ENCODE data around the gene SMIM10L2A.
"Not testable (repeated sequence)": the region's sequence is repeated elsewhere in the genome, so short reads cannot be mapped to it uniquely, and the experiment has no call there.

The SMIM10L2A gene

DNA sequence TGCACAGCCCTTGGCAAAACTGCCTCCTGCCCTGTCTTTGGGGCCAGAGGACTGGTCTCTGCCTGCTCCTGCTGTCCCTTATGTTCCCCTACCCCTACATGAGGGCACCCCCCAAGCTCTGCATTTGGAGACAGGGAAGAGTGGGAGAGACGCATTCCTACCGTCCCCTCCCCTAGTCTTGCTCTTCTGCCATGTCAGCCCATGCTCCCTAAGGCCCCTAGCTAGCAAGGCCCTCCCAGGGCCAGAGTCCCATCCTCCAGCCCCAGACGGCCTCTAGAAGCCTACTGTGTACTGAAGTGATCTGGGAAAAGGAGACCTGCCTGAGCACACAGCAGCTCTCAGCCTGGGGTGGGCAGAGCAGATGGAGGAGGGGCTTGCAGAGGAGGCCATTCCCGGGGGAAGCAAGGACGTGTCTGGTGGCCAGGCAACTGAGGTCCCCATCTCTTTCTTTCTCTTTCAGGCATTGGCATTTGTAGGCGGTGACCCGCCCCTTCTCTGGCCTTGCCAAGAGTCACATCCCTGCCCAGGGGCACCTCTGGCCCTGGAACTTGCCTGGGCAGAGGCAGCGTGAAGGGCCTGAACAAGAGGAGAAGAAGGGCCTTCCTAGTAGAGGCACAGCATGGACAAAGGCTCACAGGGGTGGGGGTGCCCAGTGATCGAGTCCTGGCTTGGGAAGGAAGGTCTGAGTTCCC lies 1.6 kb downstream of the SMIM10L2A start:
- DNase-seq: not testable (repeated sequence)

DNA sequence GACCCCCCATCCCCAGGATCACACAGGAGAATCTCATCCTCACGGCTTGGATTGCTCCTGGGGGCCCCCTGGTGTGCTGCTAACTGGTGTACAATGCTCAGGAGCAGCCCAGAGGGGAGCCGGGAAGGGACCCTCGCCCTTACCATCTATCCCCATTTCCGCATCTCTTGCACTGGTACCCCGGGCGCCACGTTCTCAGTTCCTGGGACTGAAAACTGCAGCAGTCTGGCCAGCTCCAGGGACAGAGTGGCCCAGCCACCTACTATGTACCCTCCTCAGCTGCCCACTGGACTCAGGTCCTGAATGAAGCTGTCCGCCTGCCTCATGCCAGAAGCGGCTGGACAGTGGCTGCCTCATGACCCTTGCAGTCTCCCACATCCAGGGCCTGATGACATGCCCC lies 2.7 kb downstream of the SMIM10L2A start:
- DNase-seq: no peak

DNA sequence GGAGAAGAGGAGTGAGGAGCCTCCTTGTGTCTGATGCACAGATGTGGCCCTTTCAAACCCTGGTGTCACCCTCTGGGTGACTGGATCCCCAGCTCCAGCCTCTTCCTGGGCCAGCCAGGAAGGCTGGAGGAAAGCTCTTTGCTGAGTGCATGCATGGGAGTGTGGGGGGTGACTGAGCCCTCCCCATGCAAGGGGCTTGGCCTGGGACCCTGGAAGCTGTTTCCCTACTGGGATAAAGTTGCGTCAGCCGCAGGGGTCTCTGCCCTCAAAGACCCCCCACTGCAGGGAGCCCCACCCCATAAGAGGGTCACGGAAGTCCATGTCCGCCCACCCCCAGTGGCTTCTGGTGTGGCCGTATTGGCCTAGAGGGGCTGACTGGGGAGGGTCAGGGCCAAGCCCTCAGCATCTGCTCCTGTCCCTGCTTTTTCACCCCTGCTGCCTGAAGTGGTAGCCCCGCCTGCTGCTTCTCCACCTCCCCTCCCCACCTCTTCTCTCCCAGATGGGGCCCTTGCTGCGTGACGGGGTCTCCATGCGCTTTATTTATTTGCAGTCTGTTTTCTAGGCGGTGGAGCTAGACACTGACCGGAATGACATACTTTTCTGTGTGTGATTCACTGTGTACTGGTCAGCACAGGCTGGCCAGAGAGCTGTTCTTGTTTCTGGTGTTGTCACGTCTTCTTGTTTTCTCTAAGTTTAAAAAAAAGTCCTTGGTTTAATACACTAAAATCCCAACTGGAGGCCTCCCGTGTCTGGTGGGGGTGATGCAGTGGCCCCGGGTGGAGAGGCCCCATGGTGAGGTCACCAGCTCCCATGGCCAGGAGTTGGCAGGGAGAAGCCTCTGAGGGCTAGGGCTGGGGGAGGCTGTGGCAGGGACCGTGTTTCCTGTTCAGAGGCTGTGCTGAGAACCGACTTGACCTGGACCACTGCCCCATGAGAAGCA lies 3.6 kb downstream of the SMIM10L2A start:
- no peak for DNase-seq

DNA sequence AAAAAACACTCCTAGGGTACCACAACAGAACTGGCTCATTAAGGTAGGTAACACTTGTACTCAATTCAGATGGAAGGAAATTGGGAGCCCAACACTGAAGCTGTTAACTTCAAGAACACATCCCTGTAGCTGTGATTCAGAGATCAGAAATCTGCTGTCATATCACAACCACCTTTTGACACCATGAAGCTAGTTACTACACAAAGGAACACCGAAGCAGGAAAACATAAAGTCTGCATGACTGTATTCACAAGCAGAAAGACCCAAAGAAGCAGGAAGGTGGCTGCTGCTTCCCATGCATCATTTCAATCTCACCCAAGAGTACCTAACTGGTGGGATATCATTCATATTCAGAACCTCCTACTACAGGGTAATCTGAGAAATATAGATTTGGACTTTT lies 7.7 kb downstream of the SMIM10L2A start:
- DNase-seq: no peak

DNA sequence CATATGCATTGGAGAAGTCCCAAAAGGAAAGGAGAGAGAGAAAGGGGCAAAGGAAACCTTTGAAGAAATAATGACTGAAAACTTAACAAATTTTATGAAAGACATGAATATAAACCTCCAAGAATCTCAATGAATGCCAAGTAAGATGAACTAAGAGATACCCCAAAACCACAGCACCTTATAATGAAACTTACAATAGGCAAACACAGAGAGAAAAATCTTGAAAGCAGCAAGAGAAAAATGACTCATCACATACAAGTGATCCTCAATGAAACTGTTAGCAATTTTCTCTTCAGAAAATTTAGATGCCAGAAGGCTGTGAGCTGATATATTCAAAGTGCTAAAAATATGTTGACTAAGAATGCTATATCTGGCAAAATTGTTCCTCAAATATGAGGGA lies 10.1 kb downstream of the SMIM10L2A start:
- no peak for DNase-seq

DNA sequence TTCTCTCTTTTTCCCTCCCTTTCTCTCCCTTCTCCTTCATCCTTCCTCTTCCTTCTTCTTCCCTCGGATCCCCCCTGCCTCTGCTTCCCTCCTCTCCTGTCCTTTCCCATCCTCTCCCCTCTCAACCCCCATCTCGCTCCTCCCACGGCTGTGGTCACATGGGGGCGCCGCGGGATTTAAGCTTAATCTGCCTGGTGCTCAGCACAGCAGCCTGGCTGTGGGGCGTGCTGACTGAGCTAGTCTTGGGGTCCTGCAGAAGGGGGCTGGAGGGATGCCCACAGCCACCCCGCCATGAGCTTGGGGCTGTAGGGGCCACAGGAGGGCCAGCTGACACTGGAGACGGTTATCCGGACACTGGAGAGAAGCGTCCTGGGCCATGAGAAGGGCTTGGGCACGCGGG lies 10.7 kb downstream of the SMIM10L2A start:
- no peak for DNase-seq

DNA sequence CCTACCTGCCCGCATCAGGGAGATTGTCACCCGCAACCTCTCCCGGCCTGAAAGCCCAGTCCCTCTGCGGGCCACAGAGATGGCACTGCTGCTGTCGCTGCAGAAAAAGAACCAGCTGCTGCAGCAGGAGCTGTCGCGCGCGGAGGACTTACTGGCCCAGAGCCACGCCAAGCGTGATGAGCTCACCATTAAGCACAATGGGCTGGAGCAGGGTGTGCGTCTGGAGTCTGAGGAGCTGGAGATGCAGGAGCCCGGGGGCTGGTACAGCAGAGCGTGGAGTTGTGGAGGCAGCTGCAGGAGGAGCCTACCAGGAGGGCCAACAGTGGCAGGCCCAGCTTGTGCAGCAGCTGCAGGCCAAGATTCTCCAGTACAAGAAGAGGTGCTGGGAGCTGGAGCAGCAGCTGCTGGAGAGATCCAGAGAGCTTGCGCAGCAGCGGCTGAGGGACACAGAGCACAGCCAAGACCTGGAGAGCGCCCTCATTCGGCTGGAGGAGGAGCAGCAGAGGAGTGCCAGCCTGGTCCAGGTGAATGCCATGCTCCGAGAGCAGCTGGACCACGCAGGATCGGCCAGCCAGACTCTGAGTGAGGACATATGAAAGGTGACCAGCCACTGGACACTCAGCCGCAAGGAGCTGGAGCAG lies 11.3 kb downstream of the SMIM10L2A start:
- no peak for DNase-seq

DNA sequence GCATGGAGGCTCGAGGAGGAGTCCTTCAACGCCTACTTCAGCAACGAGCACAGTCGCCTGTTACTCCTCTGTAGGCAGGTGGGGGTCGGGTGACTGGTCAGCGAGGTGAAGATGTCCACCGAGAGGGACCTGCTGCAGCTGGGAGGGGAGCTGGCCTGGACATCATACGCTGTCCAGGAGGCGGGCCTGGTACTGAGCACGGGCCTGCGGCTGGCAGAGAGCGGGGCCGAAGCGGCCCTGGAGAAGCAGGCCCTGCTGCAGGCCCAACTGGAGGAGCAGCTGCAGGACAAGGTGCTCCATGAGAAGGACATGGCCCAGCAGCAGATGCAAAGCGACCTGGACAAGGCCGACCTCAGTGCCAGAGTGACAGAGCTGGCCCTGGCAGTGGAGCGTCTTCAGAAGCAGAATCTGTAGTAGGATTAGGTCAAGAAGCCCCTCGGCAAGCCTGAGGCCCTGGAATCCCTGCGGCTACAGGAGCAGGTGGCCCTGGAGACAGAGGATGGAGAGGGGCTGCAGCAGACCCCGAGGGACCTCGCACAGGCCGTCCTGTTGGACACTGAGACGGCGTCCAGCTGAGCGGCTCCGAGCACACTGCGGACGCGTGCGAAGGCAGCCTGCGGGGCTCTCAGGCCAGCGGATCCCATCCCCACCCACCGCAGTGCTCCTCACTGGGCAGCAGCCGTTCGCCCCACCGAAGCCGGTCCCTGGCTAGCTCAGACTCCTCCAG lies 11.9 kb downstream of the SMIM10L2A start:
- no peak for DNase-seq

DNA sequence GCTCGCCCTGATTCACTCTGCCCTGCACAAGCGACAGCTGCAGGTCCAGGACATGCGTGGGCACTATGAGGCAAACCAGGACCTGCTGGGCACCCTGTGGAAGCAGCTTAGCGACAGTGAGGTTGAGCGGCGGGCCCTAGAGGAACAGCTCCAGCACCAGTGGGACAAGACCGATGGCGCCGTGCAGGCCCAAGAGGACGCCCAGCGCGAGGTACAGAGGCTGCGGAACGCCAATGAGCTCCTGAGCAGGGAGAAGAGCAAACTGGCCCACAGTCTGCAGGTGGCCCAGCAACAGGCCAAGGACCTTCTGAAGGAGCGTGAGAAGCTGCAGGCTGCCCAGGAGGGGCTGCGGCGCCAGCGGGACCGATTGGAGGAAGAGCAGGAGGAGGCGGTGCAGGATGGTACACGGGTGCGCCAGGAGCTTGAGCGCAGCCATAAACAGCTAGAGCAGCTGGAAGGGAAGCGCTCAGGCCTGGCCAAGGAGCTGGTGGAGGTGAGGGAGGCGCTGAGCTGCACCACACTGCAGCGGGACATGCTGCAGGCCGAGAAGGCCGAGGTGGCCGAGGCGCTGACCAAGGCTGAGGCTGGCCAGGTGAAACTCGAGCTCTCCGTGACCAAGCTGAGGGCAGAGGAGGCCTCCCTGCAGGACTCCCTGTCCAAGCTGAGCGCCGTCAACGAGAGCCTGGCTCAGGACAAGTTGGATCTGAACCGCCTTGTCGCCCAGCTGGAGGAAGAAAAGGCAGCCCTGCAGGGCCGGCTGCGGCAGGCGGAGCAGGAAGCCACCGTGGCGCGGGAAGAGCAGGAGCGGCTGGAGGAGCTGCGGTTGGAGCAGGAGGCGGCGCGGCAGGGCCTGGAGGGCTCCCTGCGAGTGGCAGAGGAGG lies 12.8 kb downstream of the SMIM10L2A start:
- DNase-seq: no peak

DNA sequence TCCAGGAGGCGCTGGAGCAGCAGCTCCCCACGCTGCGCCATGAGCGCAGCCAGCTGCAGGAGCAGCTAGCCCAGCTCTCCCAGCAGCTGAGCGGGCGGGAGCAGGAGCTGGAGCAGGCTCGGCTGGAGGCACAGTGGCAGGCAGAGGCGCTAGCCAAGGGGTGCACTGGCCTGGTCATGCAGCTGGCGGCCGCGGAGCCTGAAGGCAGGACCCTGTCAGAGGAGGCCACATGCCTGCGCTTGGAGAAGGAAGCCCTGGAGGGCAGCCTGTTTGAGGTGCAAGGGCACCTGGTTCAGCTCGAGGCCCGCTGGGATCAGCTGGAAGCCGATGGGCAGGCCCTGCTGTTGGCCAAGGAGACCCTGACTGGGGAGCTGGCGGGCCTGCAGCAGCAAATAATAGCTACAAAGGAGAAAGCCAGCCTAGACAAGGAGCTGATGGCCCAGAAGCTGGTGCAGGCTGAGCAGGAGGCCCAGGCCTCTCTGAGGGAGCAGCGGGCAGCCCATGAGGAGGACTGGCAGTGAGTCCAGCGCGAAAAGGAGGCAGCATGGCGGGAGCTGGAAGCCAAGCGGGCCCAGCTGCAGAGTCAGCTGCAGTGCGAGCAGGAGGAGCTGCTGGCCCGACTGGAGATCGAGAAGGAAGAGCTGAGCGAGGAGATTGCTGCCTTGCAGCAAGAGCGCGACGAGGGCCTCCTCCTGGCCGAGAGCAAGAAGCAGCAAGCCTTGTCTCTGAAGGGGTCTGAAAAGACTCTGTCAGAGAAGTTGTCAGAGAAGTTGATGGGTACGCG lies 13.6 kb downstream of the SMIM10L2A start:
- DNase-seq: no peak

DNA sequence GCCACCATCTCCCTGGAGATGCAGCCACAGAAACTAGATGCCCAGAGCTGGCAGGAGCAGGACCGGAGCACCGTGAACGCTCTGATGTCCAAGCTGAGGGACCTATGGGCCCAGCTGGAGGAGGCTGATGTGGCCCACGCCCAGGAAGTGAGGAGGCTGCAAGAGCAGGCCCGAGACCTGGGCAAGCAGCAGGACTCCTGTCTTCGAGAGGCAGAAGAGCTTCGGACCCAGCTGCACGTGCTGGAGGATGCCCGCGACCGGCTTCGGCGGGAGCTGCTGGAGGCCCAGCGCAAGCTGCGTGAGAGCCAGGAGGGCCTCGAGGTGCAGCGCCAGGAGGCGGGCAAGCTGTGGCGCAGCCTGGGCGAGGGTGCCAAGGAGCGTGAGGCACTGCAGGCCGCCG lies 14.2 kb downstream of the SMIM10L2A start:
- no peak for DNase-seq

DNA sequence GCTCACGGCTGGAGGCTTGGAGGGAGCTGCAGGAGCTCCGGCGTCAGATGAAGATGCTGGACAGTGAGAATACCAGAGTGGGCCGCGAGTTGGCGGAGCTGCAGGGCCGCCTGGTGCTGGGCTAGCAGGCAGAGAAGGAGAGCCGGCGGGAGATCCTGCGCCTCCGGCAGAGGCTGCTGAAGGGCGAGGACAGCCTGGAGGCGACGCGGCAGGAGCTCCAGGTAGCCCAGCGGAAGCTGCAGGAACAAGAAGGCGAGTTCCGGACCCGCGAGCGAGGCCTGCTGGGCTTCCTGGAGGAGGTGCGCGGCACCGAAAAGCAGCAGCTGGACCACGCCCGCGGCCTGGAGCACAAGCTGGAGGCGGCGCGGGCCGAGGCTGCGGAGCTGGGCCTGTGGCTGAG lies 14.7 kb downstream of the SMIM10L2A start:
- no peak for DNase-seq

DNA sequence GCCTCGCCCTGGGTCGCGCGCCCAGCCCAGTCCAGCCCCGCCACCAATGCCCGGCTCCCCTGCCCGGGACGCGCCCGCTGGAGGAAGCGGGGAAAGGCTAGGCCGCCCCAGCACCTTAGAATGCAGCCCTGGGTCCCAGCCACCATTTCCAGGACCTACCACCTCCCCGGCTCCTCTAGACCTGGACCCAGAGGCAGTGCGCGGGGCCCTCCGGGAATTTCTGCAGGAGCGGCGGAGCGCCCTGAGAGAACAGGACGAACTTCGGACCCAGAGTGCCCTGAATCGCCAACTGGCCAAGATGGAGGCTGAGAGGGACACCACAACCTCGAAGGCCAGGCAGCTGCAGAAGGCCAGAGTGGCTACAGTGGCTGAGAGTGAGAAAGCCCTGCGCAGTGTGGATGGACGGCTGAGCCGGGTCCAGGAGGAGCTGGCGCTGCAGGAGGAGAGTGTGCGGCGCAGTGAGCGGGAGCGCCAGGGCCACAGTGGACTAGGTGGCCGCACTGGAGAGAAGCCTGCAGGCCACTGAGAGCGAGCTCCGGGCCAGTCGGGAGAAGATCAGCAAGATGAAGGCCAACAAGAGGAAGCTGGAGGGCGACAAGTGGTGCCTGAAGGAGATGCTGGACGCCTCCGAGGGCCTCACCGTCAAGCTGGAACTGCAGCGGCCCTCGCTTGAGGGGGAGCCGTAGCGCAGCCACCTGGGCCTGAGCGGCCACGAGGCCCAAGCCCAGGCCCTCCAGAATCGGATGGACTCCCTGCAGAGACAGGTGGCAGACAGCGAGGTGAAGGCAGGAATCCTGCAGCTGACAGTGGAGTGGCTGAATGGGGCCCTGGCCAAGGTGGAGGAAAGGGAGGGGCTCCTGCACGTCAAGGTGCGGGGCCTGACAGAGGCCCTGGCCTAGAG lies 15.5 kb downstream of the SMIM10L2A start:
- no peak for DNase-seq

DNA sequence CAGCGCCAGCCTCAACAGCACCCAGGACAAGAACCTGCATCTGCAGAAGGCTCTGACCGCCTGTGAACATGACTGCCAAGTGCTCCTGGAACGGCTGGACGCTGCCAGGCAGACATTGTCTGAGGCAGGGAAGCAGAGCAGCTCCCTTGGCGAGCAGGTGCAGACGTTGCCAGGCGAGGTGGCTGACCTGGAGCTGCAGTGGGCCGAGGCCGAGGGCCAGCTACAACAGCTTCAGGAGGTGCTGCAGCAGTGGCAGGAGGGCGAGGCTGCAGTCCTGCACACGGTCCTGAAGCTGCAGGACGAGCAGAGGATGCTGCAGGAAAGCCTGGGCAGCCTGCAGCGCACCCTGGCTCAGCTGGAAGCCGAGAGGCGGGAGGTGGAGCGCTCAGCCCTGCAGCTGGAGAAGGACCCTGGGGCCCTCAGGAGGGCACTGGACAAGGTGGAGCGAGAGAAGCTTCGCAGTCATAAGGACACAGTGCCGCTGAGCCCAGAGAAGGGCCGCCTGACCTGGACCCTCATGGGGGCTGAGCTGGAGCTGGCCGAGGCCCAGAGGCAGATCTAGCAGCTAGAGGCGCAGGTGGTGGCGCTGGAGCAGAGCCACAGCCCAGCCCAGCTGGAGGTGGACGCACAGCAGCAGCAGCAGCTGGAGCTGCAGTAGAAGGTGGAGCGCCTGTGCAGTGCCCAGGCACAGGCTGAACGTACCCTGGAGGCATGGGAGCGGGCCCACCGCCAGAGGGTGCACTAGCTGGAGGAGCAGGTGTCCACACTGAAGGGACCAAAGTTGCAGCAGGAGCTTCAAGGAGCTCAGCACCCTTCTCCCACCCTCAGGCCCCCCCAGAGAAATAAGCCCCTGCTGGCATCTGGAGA lies 16.4 kb downstream of the SMIM10L2A start:
- no peak for DNase-seq

DNA sequence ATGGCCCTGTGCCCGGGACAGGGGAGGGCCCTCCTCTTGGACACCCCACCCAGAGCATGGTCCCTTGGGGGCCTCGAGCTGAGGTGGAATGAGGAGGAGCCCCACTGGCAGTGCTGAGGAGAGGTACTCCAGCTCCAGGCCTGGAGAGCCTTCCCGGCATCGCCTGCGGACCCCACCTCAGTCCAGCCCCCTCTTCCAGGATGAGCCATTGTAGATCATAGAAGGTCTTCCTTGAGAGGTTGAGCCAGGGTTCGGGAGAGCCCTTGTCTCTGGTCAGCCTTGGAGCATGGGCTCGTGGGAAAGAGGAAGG lies 16.9 kb downstream of the SMIM10L2A start:
- DNase-seq: no peak

DNA sequence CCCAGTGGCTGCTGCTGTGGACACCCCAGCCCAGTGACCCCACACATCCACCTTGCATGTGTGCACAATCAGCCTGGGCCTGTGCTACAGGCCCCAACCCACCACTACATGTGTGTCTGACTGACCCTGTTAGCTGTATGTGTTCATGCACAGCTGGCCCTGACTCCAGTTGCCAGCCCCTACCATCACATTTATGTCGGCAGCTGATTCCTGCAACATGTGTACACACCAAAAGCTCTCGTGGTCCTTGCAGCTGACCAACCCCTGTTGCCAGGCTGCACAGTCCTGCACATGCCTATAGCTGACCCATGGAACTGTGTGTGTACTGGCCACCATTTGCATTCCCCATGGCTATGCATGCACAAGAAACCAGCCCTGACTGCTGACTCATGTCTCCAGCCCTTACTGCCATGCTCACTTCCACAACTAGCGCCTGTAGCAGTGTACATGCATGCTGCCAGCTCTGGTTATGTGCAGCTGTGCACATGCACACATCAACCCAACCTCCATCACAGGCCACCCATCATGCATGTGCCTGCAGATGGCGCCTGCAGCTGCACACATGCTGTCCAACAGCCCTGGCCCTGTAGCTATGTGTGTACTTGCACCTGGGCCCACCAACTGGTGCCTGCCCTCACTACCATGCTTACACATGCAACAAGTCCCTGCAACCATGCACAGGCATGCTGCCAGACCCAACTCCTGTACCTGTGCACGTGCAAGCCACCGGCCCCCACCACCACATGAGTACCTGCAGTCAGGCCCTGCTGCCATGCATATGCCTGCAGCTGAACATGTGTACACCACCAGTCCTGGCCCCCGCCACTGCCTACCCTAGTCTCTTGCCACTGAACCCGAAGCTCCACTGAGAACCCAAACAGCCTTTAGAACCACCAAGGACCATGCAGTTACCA lies 28.1 kb downstream of the SMIM10L2A start:
- DNase-seq: no peak

DNA sequence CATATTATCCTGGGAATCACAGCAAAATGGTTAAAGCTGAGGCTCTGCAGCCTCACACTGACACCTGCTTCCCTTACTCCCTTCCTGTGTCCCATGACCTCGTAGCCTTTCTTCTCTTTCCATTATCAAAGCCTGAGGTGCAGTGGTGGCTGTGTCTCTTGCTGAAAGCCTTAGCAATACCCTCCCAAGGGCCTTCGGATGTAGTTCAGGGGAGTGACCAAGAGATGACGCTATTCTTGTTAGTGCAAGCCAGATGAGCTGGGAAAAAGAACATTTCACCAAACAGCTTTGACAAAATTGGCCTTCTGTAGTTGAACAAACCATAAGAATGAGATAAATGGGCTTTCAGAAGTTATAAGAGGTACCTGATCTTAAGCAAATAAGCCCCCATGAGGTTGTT lies 31.6 kb downstream of the SMIM10L2A start:
- no peak for DNase-seq

DNA sequence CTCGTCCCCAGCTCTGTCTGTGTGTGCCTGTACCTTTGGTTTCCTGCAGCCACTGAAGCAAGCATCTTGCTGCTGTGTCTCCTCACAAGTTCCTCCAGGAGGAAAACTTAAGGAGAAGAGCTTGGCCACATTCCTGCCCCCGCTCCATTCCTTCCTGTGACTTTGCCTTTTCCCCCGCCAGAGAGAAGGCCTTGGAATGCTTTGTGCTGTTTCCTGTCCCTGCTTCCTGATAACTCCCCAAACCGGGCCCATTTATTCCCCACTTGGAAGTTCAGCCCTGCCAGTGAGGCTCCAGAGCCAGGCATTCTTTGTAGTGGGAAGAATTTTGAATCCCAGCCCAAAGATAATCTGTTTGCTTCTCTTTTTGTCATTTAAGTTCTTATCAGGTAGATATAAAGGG lies 33.1 kb downstream of the SMIM10L2A start:
- DNase-seq: no peak

All from T-helper 9 cell (primary cell).